Central memory CD4-positive, alpha-beta T cell (primary cell): ENCODE data around the gene ABCC11.
A peak's percentile ranks its signal among the peaks of the same experiment; 100 is the strongest.
"Not testable (repeated sequence)": the region's sequence is repeated elsewhere in the genome, so short reads cannot be mapped to it uniquely, and the experiment has no call there.

Experiments
- DNase-seq: peaks from one replicate; pipeline ENCODE4 v3.0.0; 2022

Gene ABCC11

DNA sequence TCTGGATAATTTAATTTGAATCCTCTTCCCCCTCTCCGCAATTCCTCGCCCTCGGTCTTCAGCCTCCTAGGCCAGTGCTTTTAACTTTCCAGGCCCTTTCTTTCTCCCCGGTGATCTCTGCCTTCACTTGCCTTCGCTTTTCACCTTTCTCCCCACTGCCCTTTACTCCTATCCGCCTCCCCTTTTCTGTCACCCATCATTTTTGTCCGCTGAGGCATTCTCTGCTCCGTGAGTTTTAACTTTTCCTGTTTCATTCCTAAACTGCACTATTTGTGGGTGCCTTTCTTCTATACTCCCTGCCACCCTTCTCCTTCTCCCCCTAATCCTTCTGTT lies 2.5 kb downstream of the ABCC11 start:
- no peak for DNase-seq

DNA sequence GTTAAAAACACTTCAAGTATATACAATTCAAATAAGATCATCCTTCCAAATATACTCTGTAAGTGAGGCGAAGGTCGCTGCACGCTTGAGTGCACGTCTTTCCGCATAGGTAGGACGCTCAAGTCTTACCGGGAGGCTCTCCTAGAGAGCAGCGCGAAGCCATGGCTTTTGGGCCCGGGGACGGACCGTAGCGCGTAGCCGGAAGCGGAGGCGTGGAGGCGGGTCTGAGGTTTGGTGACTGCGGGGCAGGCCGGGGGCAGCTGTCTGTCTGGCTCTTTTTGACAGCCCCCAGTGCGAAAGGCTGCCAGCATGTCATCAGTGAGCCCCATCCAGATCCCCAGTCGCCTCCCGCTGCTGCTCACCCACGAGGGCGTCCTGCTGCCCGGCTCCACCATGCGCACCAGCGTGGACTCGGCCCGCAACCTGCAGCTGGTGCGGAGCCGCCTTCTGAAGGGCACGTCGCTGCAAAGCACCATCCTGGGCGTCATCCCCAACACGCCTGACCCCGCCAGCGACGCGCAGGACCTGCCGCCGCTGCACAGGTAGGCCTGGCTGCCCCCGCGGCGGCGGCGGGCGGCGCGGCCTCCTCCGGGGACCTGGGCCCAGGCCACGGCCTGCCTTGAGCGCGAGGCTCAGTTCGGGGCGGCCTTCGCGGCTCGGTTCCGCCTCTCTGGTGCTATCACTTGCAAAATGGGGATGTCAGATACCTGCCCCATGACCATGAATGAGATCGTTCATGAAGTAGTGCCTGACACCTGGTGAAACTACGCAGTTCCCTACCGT lies 3.1 kb downstream of the ABCC11 start, which contains the start of gene LONP2:
LONP2 (plus strand) TSS at position 221 of the 783 bp plus-strand sequence; CDS start at position 310, 89 bp downstream.
- DNase-seq, result peak; percentile 91

DNA sequence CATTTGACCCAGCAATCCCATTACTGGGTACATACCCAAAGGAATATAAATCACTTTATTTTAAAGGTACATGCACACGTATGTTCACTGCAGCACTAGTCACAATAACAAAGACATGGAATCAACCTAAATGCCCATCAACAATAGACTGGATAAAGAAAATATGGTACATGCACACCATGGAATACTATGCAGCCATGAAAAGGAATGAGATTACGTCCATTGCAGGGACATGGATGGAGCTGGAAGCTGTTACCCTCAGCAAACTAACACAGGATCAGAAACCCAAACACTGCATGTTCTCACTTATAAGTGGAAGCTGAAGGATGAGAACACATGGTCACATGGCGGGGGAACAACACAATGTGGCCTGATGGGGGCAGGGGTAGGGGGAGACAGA lies 7.2 kb downstream of the ABCC11 start:
- DNase-seq, result not testable (repeated sequence)

DNA sequence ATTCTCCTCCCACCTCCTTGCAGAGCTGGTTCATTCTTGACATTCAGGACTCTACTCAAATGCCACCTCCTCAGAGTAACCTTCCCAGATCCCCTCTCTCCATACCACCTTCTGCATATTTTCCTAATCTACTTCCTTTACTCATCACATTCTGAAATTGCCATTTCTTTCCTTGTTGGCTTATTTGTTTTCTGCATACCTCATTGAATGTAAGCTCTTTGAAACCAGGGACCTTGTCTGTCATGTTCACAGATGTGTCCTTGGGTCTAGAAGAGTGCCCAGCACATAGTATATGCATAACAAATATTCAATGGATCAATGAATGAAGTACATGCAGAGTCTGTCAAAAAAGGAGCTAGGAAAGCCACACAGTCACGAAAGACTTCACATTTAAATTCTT lies 11.1 kb downstream of the ABCC11 start:
- no peak for DNase-seq

DNA sequence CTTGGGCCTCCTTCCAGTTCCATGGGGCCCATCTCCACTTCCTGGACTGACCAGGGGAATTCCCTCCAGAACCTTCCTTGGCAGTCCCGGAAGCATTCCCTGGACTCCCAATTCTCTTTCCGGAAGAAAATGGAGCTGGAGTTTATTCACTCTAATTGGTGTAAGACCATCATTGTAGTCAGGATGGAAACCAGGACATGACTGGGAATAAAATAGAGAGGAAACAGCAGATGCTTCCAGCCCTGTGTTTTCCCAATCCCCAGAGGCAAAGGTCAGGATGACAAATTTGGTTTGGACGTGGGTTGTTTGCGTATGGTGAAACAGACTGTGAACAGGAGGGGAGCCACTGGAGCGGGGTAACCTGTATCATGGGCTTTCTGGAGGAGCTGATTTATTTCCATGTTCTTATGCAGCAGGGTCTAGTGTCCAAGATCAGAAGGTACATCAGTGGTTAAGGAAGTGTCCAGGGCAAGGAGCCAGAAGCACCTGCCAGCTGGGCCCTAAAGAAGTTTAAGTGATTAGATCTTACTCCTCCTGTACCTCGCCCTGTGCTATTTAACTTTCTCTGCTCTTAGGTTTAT lies 11.7 kb downstream of the ABCC11 start:
- no peak for DNase-seq

DNA sequence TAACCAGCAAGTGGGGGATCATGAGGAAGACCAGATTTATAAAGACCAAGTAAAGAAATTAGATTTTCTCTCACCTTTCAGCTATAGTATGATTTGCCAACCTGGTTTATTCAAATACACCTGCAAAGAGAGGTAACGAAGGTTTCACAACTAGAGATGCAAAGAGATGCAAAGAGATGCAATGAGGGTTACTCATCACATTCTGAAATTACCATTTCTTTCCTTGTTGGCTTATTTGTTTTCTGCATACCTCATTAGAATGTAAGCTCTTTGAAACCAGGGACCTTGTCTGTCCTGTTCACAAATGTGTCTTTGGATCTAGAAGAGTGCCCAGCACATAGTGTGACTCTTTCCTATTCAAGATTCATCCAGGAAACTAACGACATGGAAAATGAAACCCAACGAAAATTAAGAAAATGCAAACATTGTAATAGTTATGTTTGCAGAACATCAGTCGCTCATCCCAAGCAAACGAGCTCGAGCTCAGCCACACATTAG lies 12.2 kb downstream of the ABCC11 start:
- no peak for DNase-seq

DNA sequence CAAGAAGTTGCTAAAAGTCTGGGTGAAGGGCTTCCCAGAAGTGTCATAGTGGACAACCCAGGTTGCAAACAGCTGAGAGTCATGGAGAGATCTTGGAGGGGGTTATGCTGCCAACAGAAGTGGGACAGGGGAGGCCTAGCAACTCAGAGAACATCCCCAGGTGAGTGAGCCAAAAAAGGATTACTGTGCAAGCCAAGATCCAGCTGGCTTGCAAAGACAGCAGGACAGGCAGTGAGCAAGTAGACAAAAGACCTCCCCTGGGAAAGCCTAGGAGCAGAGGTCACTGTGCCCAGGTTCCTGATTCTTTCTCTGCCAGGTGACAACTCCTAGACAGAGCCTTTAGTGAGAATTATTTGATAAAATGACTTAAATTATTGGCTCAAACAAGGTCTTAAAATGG lies 12.7 kb downstream of the ABCC11 start:
- DNase-seq, result no peak

DNA sequence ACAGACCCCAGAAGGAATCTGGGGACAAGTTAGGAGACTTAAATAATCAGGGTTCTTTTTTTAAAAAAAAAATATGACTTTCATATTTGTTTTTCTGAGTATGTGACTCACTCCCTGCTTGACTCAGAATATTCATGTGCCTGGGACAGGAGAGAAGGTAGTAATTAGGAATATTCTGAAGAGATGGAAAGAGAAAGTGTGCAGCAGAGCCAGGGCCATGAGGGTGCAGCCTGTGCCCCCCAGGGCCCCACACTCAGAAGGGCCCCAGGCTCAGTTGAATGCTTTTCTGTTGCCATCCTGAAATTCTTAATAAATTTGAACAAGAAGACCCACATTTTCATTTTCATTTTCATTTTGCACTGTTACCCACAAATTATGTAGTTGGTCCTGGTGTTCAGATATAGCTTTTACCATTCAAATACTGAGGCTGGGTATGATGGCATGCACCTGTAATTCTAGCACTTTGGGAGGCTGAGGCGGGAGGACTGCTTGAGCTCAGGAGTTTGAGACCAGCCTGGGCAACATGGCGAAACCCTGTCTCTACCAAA lies 14.8 kb downstream of the ABCC11 start:
- no peak for DNase-seq

DNA sequence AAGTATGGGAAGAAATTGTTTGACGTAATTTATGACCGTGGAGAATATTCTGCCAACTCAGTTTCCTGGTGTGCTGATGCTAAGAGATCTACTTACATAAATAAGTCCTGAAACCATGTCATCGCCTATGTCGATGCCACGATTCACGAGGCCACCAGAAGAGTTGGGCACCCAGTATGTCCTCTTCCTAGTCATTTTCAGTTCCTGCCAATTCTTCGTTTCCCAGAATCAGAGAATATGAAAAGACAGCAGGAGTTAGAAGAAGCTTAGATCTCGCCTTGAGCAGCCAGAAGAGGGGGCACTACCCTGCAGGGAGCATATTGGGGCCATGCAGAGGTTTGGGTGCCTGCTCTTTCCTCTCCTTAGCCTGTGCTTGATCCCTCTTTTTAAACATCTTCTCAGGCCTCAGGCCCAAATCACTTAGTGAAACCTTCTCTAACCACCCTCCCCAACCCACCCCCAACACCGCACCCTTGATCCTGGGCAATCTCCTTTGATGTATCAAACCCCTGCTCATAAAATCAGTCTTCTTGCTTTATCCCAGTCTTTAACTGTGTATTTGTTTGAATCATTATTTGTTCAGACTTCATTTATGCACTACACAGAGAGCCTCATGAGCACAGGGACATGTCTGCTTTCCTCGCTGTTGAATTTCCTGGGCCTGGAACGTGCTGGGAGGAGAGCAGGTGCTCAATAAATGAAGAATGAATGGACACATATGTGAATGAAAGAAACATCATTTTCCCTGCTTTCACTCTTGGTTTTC lies 15.4 kb downstream of the ABCC11 start:
- DNase-seq, result no peak

DNA sequence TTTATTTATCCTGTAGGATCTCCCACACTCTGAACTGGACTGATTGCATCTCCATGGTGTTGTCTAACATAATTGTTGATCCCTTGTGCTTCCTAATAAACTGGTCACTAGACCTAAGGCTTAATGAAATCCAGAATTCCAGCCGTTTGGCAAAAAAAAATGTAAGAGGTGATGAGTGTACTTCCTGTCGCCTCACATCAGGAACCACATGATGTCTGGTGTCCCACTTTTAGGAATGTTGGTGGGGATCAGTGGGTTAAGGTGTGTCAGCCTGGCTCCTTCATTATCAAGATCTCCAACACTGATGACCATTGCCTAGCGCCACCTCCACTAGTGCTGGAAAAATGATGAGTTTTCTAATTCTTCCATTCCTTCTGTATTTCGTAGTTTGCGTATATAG lies 21.9 kb downstream of the ABCC11 start:
- no peak for DNase-seq

DNA sequence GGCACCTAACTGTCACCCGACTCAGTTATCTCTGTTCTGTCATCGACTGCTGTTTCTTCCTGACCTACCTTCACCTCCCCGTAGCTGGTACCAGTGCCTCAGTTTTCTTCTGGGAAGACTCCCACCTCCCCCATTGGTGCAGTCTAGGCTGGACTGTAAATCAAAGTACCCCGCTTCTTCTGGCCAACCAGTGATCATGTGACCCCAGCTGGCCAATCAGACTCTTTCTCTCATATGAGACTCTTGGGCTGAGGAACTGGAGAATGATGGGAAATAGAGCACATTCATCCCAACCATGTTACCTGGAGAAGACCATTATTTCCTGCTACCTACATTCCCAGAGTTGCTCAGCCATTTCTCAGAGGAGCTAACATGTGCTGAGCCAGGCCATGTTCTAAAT lies 23.8 kb downstream of the ABCC11 start:
- DNase-seq, result no peak

DNA sequence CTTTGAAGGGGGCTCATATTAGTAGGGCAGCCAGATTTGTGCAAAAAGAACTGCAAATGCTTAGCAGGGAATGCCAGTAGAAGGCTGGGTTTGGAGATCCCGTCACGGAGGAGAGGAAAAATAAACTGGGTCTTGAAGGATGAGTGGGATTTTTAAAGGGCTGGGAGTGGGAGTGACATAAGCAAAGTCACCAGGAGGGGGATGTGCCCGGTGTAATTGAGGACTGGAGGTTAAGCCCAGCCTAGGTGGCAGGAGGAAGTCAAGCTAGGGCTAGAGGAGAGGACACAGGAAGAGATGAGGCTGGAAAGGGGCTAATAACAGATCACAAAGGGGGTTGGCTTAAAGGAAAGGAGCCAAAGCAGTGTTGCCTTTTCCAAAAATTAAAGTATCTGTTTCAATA lies 26.4 kb downstream of the ABCC11 start:
- no peak for DNase-seq

DNA sequence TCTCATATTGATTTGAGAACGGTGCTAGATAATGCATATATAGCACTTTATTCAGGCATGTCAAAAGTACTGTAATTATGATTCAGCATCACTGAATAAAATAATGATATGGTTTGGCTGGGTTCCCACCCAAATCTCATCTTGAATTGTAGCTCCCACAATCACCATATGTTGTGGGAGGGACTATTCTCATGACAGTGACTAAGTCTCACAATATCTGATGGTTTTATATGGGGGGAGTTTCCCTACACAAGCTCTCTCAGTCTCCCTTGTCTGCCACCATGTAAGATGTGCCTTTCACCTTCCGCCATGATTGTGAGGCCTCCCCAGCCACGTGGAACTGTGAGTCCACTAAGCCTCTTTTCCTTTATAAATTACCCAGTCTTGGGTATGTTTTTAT lies 28.9 kb downstream of the ABCC11 start:
- DNase-seq, result no peak

DNA sequence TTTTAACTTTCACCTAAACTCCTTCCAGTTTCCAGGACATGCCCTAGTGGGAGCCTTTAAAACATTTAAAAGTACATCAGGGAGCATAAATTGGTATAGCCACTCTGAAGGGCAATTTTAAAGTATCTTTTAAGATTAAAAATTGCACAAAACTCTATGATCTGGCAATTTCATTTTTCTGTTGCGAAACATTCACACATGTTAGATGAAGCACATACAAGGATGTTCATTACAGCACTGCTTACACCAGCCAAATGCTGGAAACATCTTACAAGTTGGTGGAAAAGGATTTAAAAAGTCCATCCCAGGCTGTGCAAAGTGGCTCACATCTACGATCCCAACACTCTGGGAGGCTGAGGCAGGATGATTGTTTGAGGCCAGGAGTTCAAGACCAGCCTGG lies 29.6 kb downstream of the ABCC11 start:
- DNase-seq, result no peak

DNA sequence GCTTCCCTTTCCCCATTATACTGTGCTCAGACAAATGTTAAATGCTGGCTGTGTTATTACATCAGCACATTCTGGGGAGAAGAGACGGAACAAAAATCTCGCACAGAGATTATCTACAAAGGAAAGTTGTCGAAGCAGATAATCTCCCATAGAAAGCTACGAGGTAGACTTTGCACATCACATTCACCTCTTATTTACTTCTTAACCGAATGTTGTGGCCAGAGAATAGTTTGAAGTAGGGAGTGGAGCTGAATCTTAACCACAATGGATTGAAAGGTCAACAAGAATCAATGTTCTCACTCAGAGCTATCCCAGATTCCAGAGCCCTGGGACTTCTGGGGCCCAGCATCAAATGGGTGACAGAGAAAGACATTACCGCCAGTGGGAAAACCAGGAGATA lies 31.6 kb downstream of the ABCC11 start:
- no peak for DNase-seq

DNA sequence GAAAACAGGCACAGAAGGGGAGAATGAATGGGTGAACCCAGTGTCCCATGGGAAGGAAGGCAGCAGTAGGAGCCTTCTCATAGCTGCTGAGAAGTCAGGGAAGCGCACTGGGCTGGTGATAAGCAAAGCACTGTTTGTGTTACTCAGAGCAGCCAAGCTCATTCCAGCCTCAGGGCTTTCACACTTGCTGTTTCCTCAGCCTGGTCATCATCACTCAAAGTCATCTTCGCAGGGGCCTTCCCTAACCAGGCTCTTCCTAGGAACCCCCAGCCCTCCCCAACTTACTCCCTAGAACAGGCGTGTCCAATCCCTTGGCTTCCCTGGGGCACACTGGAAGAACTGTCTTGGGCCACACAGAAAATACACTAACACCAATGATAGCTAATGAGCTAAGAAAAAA lies 35.3 kb downstream of the ABCC11 start:
- DNase-seq, result no peak

DNA sequence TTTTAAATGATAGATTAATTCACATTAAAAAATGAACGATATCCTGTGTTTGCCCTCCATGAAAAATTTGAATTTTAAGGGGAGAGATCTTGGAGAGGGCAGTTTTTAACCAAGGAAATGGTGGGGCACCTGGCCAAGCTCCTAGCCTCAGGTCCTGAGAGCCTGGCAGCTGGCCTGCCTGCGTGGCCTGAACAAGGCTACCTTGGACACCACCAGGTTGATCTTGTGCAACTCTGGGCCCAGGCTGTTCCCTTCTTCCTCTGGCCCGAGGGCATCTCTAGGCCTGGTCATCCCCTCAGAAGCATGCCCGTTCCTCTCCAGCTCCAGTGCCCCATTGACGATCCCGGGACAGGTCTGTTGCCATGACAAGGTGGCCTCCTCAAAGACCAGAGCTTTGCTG lies 36.6 kb downstream of the ABCC11 start:
- DNase-seq, result no peak

DNA sequence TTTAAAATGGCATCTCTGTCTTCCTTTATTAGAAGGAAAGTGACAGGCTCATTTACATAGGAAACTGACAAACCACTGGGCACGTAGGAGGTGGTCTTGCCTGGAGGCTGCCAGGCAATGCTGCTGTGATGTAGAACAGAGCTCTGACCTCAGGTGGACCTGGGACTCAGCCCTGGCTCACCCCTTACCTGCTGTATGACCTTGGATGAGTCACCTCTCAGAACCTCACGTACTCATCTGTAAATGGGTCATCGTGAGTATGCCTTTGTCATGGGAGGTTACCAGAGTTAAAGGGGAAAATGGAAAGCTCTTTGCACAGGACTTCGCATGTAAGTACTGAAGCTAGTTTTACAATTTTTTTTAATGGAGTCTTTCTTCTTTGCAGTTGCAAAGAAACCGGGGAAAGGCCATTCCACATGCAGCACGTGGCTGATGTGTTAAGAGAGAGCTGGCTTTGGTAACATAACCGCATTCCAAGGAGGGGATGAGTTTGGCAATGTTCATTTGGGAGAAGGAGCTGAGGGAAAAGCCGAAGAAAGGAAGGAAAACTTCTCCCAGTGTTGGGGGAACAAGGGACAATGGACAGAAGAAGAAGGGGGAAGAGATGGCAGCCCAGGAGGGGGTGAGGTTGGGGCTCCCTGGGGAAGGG lies 40.6 kb downstream of the ABCC11 start:
- DNase-seq, result no peak

DNA sequence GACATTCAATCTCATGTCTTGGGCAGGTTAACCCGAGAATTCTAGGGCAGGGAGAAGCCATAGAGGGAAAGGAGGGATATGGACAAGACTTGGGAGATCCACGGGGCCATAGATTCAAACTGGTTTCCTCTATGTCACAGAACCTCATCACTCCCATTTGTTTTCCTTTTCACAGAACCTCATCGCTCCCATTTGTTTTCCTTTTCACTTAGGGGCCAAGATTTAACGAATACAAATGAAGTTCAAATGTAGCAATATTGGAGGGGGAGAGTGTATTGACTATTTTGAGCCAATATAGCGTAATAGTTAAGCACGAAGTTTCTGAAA lies 42.6 kb downstream of the ABCC11 start:
- DNase-seq, result no peak

DNA sequence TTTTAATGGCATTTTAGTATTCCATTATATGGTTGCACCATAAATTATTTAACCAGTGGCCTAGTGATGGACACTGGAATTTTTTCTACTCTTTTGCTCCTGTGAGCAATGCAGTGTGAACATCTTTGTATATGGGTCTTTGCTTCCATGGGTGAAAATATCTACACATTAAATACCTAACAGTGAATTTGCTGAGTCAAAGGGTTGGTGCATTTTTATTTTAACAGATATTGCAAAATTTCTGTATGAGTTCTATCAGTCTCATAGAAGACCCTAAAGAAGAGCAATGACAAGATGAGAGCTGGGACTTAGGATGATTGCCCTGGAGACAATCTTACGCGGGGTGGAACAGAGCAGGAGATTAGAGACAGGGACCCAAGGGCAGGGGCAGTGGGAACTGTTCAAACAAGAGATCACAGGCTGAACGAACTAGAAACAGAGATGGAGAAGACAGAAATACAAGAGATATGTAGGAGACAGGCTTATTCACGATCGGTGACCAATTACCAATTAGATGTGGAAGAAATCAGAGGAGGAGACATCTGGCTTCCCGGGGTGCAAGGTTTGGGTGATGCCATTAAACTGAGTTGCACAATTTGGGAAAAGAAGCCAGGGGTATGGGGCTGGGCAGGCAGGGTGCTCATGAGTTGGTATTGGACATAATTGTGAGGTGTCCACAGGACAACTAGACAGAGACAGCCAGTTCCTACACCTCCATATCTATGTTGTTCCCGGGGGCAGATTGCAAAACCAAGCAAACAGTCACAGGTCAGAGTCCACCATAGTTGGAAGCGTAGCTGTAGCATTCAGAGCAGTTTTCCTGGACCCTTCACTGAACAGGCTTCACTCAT lies 43.1 kb downstream of the ABCC11 start:
- no peak for DNase-seq

DNA sequence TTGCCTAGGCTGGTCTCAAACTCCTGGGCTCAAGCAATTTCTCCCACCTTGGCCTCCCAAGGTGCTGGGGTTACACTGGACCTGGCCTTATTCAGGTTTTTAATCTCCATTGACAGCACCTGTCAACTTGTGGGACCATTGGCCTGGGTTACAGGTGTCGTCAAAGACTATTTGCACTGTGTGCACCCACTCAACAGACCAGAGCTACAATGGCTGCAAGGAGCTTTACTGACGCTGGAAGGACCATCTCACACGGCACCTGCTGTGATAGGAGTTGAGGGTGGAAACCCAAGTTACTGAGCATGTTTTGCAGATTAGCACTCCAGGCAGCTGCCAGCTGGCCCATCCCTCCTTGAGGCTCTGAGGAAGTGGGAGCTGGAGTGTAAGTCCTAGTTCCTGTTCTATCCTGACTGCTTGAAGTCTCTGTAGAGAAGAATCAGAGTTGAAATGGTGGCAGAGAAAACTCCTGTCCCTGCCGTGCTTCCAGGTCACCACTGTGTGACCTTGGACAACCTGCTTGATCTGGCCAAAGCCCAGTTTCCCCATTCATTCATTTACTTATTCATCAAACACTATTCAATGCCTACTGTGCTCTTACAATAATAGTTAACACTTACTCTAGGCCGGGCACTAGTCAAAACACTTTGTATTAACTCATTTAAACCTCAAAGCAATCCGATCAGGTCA lies 45.7 kb downstream of the ABCC11 start:
- no peak for DNase-seq

DNA sequence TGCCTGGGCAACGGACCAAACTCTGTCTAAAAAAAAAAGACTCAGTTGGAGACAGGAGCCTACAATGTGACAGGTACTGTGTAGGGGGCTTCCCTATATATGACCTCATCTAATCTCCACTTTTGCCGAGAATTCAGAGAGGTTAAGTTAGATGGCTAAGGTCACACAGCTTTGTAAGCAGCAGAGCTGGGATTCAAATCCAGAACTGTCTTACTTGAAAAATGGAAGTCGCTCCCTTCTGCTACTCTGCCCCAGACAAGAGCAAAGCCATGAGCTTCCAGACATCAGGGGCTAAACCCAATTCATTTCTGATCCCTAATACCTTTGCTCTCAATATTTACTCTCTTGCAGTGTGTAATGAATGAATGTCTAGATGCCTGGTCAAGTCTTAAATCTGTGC lies 50.0 kb downstream of the ABCC11 start:
- no peak for DNase-seq
